ENCODE data around the gene DSCAML1. TPM values are rescaled to one million over a fixed set of nuclear protein-coding genes. Genes with fewer than 3 reads are reported as not detected.

DSCAML1 gene
- total RNA-seq, 1 donor from 2014 or later: 0.16 TPM

DNA sequence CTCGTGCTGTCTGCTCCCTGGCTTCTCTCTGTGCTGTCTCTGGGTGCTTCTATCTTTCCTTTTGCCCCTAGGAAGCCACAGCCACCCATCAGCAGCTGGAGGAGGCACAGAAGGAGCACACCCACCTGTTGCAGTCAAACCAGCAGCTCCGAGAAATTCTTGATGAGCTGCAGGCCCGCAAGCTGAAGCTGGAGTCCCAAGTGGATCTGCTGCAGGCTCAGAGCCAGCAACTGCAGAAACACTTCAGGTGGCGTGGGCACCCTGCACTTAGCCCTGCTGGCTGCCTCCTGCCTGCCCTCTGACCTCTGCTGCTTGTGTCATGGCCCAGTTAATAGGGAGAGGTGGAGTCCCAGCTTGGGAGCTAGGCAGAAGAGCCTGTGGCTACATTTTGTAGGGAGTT, 401.5 kb downstream of the DSCAML1 start:
- no peaks in the 10 kb centered on the region for H3K27me3 ChIP-seq (ENCODE audit: insufficient read depth, low read length)
- Mint-ChIP-seq H3K4me1 (ENCODE audit: low read depth, unreplicated experiment) (no peaks in the 10 kb centered on the region), H3K27me3 (ENCODE audit: low read depth, unreplicated experiment) (no peaks in the 10 kb centered on the region), H3K4me3 (ENCODE audit: unreplicated experiment) (no peak overlapping the region), H3K9me3 (ENCODE audit: unreplicated experiment) (peaks cover 16% of the 10 kb centered on the region), H3K27ac (ENCODE audit: unreplicated experiment) (no peak overlapping the region), H3K36me3 (ENCODE audit: low read depth, unreplicated experiment) (peaks cover 74% of the 10 kb centered on the region)
- no peaks in the 10 kb centered on the region for H3K4me1 ChIP-seq (ENCODE audit: insufficient read depth, low read length)
- no peaks in the 10 kb centered on the region for H3K9me3 ChIP-seq (ENCODE audit: insufficient read depth, low read depth, low read length)
- H2AFZ ChIP-seq (ENCODE audit: low read depth, low read length): no peak overlapping the region
- H3K36me3 ChIP-seq (ENCODE audit: insufficient read depth, low read length): peaks cover 38% of the 10 kb centered on the region
- H4K20me1 ChIP-seq (ENCODE audit: insufficient read depth, low read length): peaks cover 7% of the 10 kb centered on the region
- H3K79me2 ChIP-seq (ENCODE audit: insufficient read depth, low read length): no peaks in the 10 kb centered on the region
- no peak for FAIRE-seq
- TF ChIP-seq, protein P1, sequence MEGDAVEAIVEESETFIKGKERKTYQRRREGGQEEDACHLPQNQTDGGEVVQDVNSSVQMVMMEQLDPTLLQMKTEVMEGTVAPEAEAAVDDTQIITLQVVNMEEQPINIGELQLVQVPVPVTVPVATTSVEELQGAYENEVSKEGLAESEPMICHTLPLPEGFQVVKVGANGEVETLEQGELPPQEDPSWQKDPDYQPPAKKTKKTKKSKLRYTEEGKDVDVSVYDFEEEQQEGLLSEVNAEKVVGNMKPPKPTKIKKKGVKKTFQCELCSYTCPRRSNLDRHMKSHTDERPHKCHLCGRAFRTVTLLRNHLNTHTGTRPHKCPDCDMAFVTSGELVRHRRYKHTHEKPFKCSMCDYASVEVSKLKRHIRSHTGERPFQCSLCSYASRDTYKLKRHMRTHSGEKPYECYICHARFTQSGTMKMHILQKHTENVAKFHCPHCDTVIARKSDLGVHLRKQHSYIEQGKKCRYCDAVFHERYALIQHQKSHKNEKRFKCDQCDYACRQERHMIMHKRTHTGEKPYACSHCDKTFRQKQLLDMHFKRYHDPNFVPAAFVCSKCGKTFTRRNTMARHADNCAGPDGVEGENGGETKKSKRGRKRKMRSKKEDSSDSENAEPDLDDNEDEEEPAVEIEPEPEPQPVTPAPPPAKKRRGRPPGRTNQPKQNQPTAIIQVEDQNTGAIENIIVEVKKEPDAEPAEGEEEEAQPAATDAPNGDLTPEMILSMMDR (IDR thresholded peaks at IDR 0.05; ENCODE audit: insufficient read depth, low read depth, low read length): no peak
- no peak for TF ChIP-seq EZH2 (IDR thresholded peaks at IDR 0.05; ENCODE audit: insufficient read depth, low read length)
- no peak overlapping the region for H3K4me3 ChIP-seq (ENCODE audit: insufficient read depth, low read depth, low read length)
- H3K9ac ChIP-seq (ENCODE audit: low read length): no peak overlapping the region
- H3K27ac ChIP-seq (ENCODE audit: low read depth, low read length): no peak overlapping the region
- H3K4me2 ChIP-seq (ENCODE audit: low read length): no peak overlapping the region
- no peak for DNase-seq (ENCODE audit: low read depth)

- FAIRE-seq (no peak), DNase-seq (ENCODE audit: low read depth) (no peak)
- peaks cover 13% of the 10 kb centered on the region for H3K9me3 Mint-ChIP-seq (ENCODE audit: unreplicated experiment)
- Histone ChIP-seq H3K9me3 (ENCODE audit: insufficient read depth, low read depth, low read length) (no peaks in the 10 kb centered on the region), H3K4me2 (ENCODE audit: low read length) (no peak overlapping the region), H3K4me1 (ENCODE audit: insufficient read depth, low read length) (peaks cover 4% of the 10 kb centered on the region), H3K36me3 (ENCODE audit: insufficient read depth, low read length) (peaks cover 38% of the 10 kb centered on the region), H3K79me2 (ENCODE audit: insufficient read depth, low read length) (no peaks in the 10 kb centered on the region), H3K27ac (ENCODE audit: low read depth, low read length) (no peak overlapping the region), H3K27me3 (ENCODE audit: insufficient read depth, low read length) (no peaks in the 10 kb centered on the region), H3K4me3 (ENCODE audit: insufficient read depth, low read depth, low read length) (no peak overlapping the region), H4K20me1 (ENCODE audit: insufficient read depth, low read length) (peaks cover 11% of the 10 kb centered on the region), H3K9ac (ENCODE audit: low read length) (no peak overlapping the region), H2AFZ (ENCODE audit: low read depth, low read length) (no peak overlapping the region)
- TF ChIP-seq EZH2 (IDR thresholded peaks at IDR 0.05; ENCODE audit: insufficient read depth, low read length): no peak
- TF ChIP-seq, protein P1 (IDR thresholded peaks at IDR 0.05; ENCODE audit: insufficient read depth, low read depth, low read length): no peak
- no peaks in the 10 kb centered on the region for H3K27me3 Mint-ChIP-seq (ENCODE audit: low read depth, unreplicated experiment)
- H3K27ac Mint-ChIP-seq (ENCODE audit: unreplicated experiment): no peak overlapping the region
- peaks cover 4% of the 10 kb centered on the region for H3K4me1 Mint-ChIP-seq (ENCODE audit: low read depth, unreplicated experiment)
- H3K4me3 Mint-ChIP-seq (ENCODE audit: unreplicated experiment): no peak overlapping the region
- peaks cover 70% of the 10 kb centered on the region for H3K36me3 Mint-ChIP-seq (ENCODE audit: low read depth, unreplicated experiment)
Measured at GRCh38 chr11:117394221-117394925, 402.6 kb downstream of the DSCAML1 start.

GRCh38 chr11:117392979-117393378, 404.0 kb downstream of the DSCAML1 start:
- Histone ChIP-seq H3K4me1 (ENCODE audit: insufficient read depth, low read length) (peaks cover 14% of the 10 kb centered on the region), H3K9me3 (ENCODE audit: insufficient read depth, low read depth, low read length) (no peaks in the 10 kb centered on the region), H3K27me3 (ENCODE audit: insufficient read depth, low read length) (no peaks in the 10 kb centered on the region), H3K79me2 (ENCODE audit: insufficient read depth, low read length) (no peaks in the 10 kb centered on the region), H4K20me1 (ENCODE audit: insufficient read depth, low read length) (peaks cover 11% of the 10 kb centered on the region), H3K27ac (ENCODE audit: low read depth, low read length) (no peak overlapping the region), H3K36me3 (ENCODE audit: insufficient read depth, low read length) (peaks cover 36% of the 10 kb centered on the region), H3K9ac (ENCODE audit: low read length) (no peak overlapping the region), H3K4me2 (ENCODE audit: low read length) (no peak overlapping the region), H2AFZ (ENCODE audit: low read depth, low read length) (no peak overlapping the region), H3K4me3 (ENCODE audit: insufficient read depth, low read depth, low read length) (no peak overlapping the region)
- no peaks in the 10 kb centered on the region for H3K27me3 Mint-ChIP-seq (ENCODE audit: low read depth, unreplicated experiment)
- H3K4me1 Mint-ChIP-seq (ENCODE audit: low read depth, unreplicated experiment): peaks cover 13% of the 10 kb centered on the region
- peaks cover 61% of the 10 kb centered on the region for H3K36me3 Mint-ChIP-seq (ENCODE audit: low read depth, unreplicated experiment)
- peaks cover 5% of the 10 kb centered on the region for H3K9me3 Mint-ChIP-seq (ENCODE audit: unreplicated experiment)
- DNase-seq (ENCODE audit: low read depth) (no peak), FAIRE-seq (no peak)
- no peak overlapping the region for H3K27ac Mint-ChIP-seq (ENCODE audit: unreplicated experiment)
- no peak overlapping the region for H3K4me3 Mint-ChIP-seq (ENCODE audit: unreplicated experiment)
- TF ChIP-seq, protein P1 (IDR thresholded peaks at IDR 0.05; ENCODE audit: insufficient read depth, low read depth, low read length): no peak
- TF ChIP-seq EZH2 (IDR thresholded peaks at IDR 0.05; ENCODE audit: insufficient read depth, low read length): no peak
